AG04449 (cell line): ENCODE measurements around the gene SV2C.
"Not testable (repeated sequence)": the region's sequence is repeated elsewhere in the genome, so short reads cannot be mapped to it uniquely, and the experiment has no call there.

Experiments used
- CTCF ChIA-PET: fragments of 350-600 bp; formaldehyde crosslinking; extraction: SDS; loops from one replicate; lab custom pipeline; 2021; ENCODE audit warnings: antibody characterized with exemption; lab: Yijun Ruan, JAX
- POLR2A ChIA-PET: fragments of 400-600, 350-600 bp; formaldehyde crosslinking; extraction: SDS; loops from one replicate; lab custom pipeline; 2020; ENCODE audit warnings: antibody characterized with exemption, inconsistent platforms; lab: Yijun Ruan, JAX
- DNase-seq: peaks from one replicate; pipeline ENCODE4 v3.0.0-alpha.2; 2010; ENCODE audit warnings: low read depth, low spot score
- H3K4me3 ChIP-seq: 2 replicates; pipeline ENCODE4 v1.5.1; 2011; ENCODE audit warnings: low read depth, mild to moderate bottlenecking, control low read depth, low read length
- TF ChIP-seq, protein P1 (sequence below): IDR thresholded peaks from one replicate; pipeline ENCODE4 v1.5.1; 2011; ENCODE audit warnings: mild to moderate bottlenecking, moderate library complexity, low read length, control low read depth, inconsistent platforms; ENCODE audit not compliant: insufficient read depth; ENCODE audit errors: missing control alignments

Gene SV2C

DNA sequence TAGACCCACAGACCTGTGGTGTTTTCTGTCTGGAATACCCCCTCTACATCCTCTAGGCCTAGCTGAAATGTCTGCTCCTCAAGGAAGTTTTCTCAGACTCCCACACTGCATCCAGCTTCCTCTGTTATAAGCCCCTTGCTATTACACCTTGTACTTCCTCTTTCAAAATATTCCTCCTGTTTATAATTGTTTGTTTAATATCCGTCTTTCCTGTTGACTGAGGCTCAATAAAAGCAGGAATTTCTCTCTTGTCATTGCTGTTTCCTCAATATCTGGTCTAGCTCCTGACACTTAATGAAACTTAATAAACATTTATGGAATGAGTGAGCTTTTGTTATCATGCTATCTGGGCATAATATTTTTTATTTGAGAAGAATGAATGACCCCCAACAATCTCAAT is 285.8 kb downstream of the SV2C start:
- CTCF ChIA-PET, result no interaction called here
- POLR2A ChIA-PET, result no interaction called here
- no peak for DNase-seq
- TF ChIP-seq, protein P1, sequence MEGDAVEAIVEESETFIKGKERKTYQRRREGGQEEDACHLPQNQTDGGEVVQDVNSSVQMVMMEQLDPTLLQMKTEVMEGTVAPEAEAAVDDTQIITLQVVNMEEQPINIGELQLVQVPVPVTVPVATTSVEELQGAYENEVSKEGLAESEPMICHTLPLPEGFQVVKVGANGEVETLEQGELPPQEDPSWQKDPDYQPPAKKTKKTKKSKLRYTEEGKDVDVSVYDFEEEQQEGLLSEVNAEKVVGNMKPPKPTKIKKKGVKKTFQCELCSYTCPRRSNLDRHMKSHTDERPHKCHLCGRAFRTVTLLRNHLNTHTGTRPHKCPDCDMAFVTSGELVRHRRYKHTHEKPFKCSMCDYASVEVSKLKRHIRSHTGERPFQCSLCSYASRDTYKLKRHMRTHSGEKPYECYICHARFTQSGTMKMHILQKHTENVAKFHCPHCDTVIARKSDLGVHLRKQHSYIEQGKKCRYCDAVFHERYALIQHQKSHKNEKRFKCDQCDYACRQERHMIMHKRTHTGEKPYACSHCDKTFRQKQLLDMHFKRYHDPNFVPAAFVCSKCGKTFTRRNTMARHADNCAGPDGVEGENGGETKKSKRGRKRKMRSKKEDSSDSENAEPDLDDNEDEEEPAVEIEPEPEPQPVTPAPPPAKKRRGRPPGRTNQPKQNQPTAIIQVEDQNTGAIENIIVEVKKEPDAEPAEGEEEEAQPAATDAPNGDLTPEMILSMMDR, result no peak
- H3K4me3 ChIP-seq, result no peak overlapping the region

DNA sequence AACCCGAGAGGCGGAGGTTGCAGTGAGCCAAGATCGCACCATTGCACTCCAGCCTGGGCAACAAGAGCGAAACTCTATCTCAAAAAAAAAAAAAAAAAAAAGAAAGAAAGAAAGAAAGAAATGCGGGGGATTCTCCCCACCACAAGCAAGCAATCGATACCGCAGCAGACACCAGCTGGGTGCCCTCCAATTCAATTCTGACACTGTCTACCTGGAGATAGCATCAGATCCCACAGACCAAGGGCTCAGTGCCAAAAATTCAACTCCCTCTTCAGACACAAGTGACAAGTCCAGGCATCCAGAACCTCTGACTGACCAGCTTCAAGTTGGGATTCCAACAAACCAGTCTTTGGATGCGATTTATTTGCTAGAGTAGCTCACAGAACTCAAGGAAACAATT is 286.5 kb downstream of the SV2C start:
- CTCF ChIA-PET, H3K4me3 ChIP-seq, DNase-seq, POLR2A ChIA-PET: not testable (repeated sequence)

DNA sequence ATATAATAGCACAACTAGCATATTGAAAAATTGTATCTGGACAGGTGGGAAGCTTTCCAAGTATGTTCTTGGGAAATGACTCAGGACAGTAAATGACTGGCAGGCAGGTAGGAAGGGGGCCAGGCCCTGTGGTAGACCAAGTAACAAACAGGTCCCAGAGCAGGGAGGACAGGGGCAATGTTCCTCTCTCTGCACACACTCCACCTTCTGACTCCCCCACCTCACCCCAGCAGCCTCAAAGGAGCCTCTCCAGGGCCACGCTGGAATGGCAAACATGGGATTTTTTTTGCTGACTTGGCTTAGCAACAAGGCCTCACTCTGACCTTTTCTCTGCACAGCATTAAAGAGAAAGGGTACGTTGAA is 288.8 kb downstream of the SV2C start:
- POLR2A ChIA-PET, result no interaction called here
- CTCF ChIA-PET, result no interaction called here
- no peak overlapping the region for H3K4me3 ChIP-seq
- TF ChIP-seq, protein P1, result no peak
- DNase-seq, result no peak

DNA sequence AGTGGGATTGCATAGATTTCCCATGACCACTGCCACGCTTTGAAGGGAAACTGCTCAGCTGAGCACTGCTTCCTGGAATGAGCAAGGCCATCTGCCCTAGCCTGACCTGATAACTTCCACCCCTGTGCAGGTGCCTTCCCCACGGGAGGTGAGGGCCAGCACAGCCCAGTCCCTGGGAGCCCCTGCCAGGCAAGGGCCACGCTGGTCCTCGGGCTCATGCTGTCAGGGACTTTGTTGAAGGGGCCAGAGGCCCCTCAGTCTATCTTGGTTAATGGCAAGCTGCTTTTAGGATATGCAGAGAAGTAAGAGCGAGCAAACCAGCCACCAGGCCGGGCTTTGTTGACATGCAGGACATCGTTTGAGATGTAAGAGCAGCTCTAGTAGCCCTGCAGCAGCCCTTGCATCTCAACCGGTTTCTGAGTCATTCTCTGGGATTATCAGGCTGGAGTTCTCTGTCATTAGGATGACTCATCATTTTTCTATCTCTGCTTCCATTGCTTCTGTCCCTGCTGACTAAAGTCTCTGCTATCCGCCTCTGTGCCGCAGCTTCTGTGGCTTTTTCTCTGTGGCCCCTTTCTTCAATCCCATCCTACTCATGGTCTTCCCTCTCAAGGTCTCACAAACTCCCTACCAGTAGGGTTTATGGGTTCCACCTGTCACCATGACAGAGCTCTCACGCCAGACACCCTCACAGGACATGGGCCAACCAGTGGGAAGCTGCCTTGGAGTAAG is 289.3 kb downstream of the SV2C start:
- ChIA-PET POLR2A (no interaction called here), CTCF (no interaction called here)
- H3K4me3 ChIP-seq, result no peak overlapping the region
- DNase-seq, result peak; percentile 78
- TF ChIP-seq, protein P1, result no peak

DNA sequence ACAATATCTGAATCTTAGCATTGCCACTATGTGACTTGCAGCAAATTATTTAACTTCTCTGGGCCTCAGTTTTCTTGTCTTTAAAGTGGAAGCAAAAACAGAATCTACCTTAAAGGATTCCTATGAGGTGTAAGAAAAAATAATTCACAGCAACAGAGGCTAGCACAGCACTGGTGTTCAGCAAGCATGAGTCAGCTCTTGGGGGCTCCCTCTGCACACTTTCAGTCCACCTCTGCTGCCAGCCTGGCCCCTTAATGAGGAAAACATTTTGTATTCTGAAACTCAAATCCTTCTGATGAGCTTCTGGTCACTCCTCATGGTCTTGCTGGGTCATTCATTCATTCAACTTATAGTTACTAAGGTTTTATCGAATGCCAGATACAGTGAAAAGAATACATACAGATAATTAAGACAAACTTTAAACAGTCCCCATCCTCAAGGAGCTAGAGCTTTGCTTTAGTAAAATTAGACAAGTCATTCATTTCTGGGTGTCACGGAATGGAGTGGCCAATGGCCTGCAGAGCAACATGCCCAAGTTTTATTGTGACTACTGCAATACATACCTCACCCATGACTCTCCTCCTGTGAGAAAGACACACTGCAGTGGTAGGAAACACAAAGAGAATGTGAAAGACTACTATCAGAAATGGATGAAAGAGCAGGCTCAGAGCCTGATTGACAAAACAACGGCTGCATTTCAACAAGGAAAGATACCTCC is 293.1 kb downstream of the SV2C start:
- CTCF ChIA-PET, result no interaction called here
- no peak overlapping the region for H3K4me3 ChIP-seq
- peak; percentile 2 for DNase-seq
- POLR2A ChIA-PET, result no interaction called here
- TF ChIP-seq, protein P1, result no peak

DNA sequence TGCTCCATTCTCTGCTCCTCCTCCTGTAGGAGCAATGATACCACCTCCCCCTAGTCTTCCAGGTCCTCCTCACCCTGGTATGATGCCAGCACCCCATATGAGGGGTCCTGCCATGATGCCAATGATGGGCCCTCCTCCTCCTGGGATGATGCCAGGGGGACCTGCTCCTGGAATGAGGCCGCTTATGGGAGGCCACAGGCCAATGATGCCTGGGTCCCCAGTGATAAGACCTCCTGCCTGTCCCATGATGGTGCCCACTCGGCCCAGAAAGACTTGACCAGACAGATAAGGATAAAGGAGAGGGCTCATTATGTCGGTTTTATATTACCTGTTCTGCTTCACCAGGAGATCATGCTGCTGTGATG is 293.7 kb downstream of the SV2C start:
- CTCF ChIA-PET, result no interaction called here

More for the DNA sequence above, 293.7 kb downstream of the SV2C start:
- DNase-seq, result no peak
- H3K4me3 ChIP-seq, result no peak overlapping the region
- POLR2A ChIA-PET, result no interaction called here
- TF ChIP-seq, protein P1, result no peak
